ENCODE results near the gene PRPF6.

DNA sequence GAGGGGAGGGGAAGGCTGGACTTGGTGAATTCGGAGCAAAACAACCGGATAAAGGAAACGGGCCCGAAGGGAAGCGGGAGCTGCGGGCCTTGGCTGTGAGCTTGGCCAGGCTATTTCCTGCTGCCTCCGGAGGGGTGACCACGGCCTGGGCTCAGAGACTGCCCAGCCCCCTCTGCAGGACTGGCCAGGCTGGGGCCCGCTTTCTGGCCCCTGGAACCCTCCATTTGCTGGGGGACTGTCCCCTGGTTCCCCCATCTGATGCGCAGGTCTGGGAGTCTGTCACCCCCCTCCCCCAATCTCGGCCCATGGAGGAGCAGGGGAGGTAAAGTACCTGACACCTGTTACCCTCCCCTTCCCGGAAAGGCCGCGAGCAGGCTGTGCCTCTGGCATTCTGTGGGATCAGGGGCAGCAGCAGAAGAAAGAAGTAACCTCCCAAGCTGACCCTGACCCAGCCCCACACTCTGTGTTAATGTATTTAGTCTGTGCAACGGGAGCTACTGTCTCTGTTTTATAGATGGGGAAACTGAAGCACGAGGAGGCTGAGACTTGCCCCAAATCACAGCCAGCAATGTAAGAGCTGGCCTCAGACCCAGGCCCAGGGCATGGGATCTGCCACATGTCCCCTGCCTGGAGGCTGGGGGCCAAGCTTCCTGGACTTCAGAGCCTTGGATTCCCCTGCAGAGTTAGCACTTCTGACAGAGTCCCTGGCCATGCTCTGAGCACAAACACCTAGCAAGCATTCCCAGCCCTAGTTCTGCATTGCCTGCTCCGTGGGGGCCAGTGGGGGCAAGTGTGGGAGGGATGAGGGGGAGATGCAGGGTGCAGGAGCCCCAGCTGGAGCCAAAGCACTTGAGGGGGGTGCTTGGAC is 58.6 kb downstream of the PRPF6 start:
- TF ChIP-seq POLR2AphosphoS5 (IDR thresholded peaks at IDR 0.05) (peak in 1 of 2 donors; percentile 57), EP300 (IDR thresholded peaks at IDR 0.05) (no peak)

All from upper lobe of left lung (tissue), 4 donors.